ENCODE results near the gene PXT1.
"Not testable (repeated sequence)": the region's sequence is repeated elsewhere in the genome, so short reads cannot be mapped to it uniquely, and the experiment has no call there.

PXT1 gene

GRCh38 chr6:36414481-36414880 is 28.2 kb downstream of the PXT1 start:
- H3K4me3 ChIP-seq (ENCODE audit: low read depth, low read length), result no peak overlapping the region
- TF ChIP-seq CTCF (IDR thresholded peaks at IDR 0.05; ENCODE audit: low read depth, low read length), result no peak

GRCh38 chr6:36413489-36414480 is 28.9 kb downstream of the PXT1 start:
- no peak overlapping the region for H3K4me3 ChIP-seq (ENCODE audit: low read depth, low read length)
- TF ChIP-seq CTCF (IDR thresholded peaks at IDR 0.05; ENCODE audit: low read depth, low read length), result no peak

GRCh38 chr6:36409718-36410117 is 32.9 kb downstream of the PXT1 start:
- H3K4me3 ChIP-seq (ENCODE audit: low read depth, low read length), result not testable (repeated sequence)

GRCh38 chr6:36404164-36404563 is 38.5 kb downstream of the PXT1 start:
- TF ChIP-seq CTCF (IDR thresholded peaks at IDR 0.05; ENCODE audit: low read depth, low read length), result no peak
- no peak overlapping the region for H3K4me3 ChIP-seq (ENCODE audit: low read depth, low read length)

GRCh38 chr6:36402481-36402880 is 40.2 kb downstream of the PXT1 start:
- no peak overlapping the region for H3K4me3 ChIP-seq (ENCODE audit: low read depth, low read length)
- TF ChIP-seq CTCF (IDR thresholded peaks at IDR 0.05; ENCODE audit: low read depth, low read length), result no peak

- H3K4me3 ChIP-seq (ENCODE audit: low read depth, low read length), result no peak overlapping the region
- no peak for TF ChIP-seq CTCF (IDR thresholded peaks at IDR 0.05; ENCODE audit: low read depth, low read length)
These were observed 42.7 kb downstream of the PXT1 start for GRCh38 chr6:36399970-36400369.

- no peak for TF ChIP-seq CTCF (IDR thresholded peaks at IDR 0.05; ENCODE audit: low read depth, low read length)
These were observed 50.0 kb downstream of the PXT1 start for GRCh38 chr6:36392621-36393020.

More at GRCh38 chr6:36392621-36393020, 50.0 kb downstream of the PXT1 start:
- H3K4me3 ChIP-seq (ENCODE audit: low read depth, low read length), result no peak overlapping the region
